ENCODE data around the gene MOSPD3.

- TF ChIP-seq CTCF (IDR thresholded peaks at IDR 0.05; ENCODE audit: low read depth, low read length), result no peak
- no peak for TF ChIP-seq POLR2A (IDR thresholded peaks at IDR 0.05; ENCODE audit: extremely low read depth, insufficient read length)
- no peak for TF ChIP-seq MAX (IDR thresholded peaks at IDR 0.05; ENCODE audit: low read depth, low read length)
- no peak for TF ChIP-seq MYC (IDR thresholded peaks at IDR 0.05; ENCODE audit: low read depth, low read length)
These were observed 8.7 kb upstream of the MOSPD3 start for GRCh38 chr7:100603726-100604027.

All from NB4 (cell line).